Hepatocyte (in vitro differentiated cells): Measurements from ENCODE around the gene LRP1B. TPM values are rescaled to one million over a fixed set of nuclear protein-coding genes. Genes with fewer than 3 reads are reported as not detected.

Experiments
- DNase-seq: peaks from one replicate; pipeline ENCODE4 v3.0.0-alpha.2; 2016; ENCODE audit warnings: low spot score
- H2AFZ ChIP-seq: fragments of 200-600 bp; sonication (generic); 2 replicates; pipeline ENCODE4 v1.6.0; 2016; ENCODE audit warnings: antibody characterized with exemption, mild to moderate bottlenecking
- H3K27ac ChIP-seq: fragments of 200-600 bp; sonication (generic); 2 replicates; pipeline ENCODE4 v1.5.1; 2016; ENCODE audit warnings: mild to moderate bottlenecking
- H3K27me3 ChIP-seq: fragments of 200-600 bp; sonication (generic); 2 replicates; pipeline ENCODE4 v1.6.1; 2016
- H3K36me3 ChIP-seq: fragments of 200-600 bp; sonication (generic); replicated peaks from 2 replicates; pipeline ENCODE4 v1.5.1; 2016; ENCODE audit warnings: low read depth; ENCODE audit not compliant: insufficient read depth
- H3K4me1 ChIP-seq: fragments of 200-600 bp; sonication (generic); 2 replicates; pipeline ENCODE4 v1.5.1; 2016; ENCODE audit warnings: mild to moderate bottlenecking, moderate library complexity; ENCODE audit not compliant: insufficient read depth
- H3K4me2 ChIP-seq: fragments of 200-600 bp; sonication (generic); 2 replicates; pipeline ENCODE4 v1.6.0; 2016
- H3K4me3 ChIP-seq: fragments of 200-600 bp; sonication (generic); 2 replicates; pipeline ENCODE4 v1.5.1; 2016; ENCODE audit warnings: mild to moderate bottlenecking
- H3K79me2 ChIP-seq: fragments of 200-600 bp; sonication (generic); 2 replicates; pipeline ENCODE4 v1.6.0; 2017; ENCODE audit warnings: mild to moderate bottlenecking
- H3K9me2 ChIP-seq: fragments of 200-600 bp; sonication (generic); replicated peaks from 2 replicates; pipeline ENCODE4 v1.6.0; 2017; ENCODE audit warnings: mild to moderate bottlenecking; ENCODE audit not compliant: insufficient read depth
- H3K9me3 ChIP-seq: fragments of 200-600 bp; sonication (generic); 2 replicates; pipeline ENCODE4 v1.5.1; 2016; ENCODE audit warnings: low read depth, mild to moderate bottlenecking
- H4K20me1 ChIP-seq: fragments of 200-600 bp; sonication (generic); 2 replicates; pipeline ENCODE4 v1.6.0; 2016; ENCODE audit warnings: mild to moderate bottlenecking; ENCODE audit not compliant: insufficient read depth, poor library complexity, severe bottlenecking
- EZH2 ChIP-seq: fragments of 200-600 bp; sonication (generic); IDR thresholded peaks from 2 replicates; pipeline ENCODE4 v1.6.1; 2016; ENCODE audit warnings: antibody characterized with exemption, mild to moderate bottlenecking, borderline replicate concordance
- EZH2phosphoT487 ChIP-seq: fragments of 200-600 bp; sonication (generic); IDR thresholded peaks from one replicate; pipeline ENCODE4 v1.6.1; 2018; ENCODE audit warnings: antibody characterized with exemption, mild to moderate bottlenecking, low read depth, moderate library complexity; ENCODE audit not compliant: unreplicated experiment, severe bottlenecking
- WGBS: methylation state at CpG from one replicate; pipeline ENCODE4 v1.1.6; 2016; ENCODE audit warnings: low lambda C conversion rate; ENCODE audit errors: missing lambda C conversion rate; 5-methylcytosine and 5-hydroxymethylcytosine counted together
- polyA plus RNA-seq: library from polyadenylated mRNA; unstranded; fragments of >200 nt; fragmentation: Nextera tagmentation; extraction: Ambion mirVana; gene quantifications from 2 replicates; pipeline ENCODE4 v1.2.1, GENCODE V29; 2016
- total RNA-seq: library from RNA; depleted of rRNA; stranded (reverse); fragments of >200 nt; gene quantifications from 2 replicates; pipeline ENCODE4 v1.2.3, GENCODE V29; 2014
- TF ChIP-seq, protein P1 (sequence below): fragments of 200-600 bp; sonication (generic); IDR thresholded peaks from 2 replicates; pipeline ENCODE4 v1.5.1; 2016; ENCODE audit warnings: antibody characterized with exemption, mild to moderate bottlenecking; ENCODE audit not compliant: poor library complexity

The LRP1B gene
- total and polyA plus RNA-seq, 2 experiments from 2014 or later = 0.65 to 2.0 TPM

DNA sequence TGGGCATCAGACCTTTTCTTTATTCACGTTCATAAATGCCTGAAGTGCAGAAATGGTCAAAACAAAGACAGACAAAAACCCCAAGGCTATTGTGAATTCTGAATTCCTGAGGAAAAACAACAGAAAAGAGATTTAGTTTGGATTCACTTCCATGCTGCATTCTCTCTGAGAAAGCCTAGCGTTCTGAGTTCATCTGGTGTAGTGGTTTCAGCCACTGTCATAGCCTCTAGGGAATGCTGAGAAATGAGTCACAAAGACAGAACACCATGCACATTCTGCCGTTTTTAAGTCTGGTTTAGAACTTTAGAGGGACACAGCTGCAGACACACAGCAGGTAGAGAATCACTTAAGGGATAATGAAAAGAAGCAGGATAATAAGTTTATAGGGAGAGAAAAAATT, 93.8 kb downstream of the LRP1B start:
- peaks cover 8% of the 10 kb centered on the region for H3K4me1 ChIP-seq
- H2AFZ ChIP-seq = no peak overlapping the region
- H3K4me3 ChIP-seq = no peak overlapping the region
- H3K27me3 ChIP-seq = no peaks in the 10 kb centered on the region
- WGBS = 36% methylated on average over 3 of the region's 3 CpGs
- H3K27ac ChIP-seq = no peak overlapping the region
- DNase-seq = peak; percentile 4
- H3K9me3 ChIP-seq = no peaks in the 10 kb centered on the region
- no peaks in the 10 kb centered on the region for H3K79me2 ChIP-seq
- H4K20me1 ChIP-seq = no peaks in the 10 kb centered on the region
- H3K4me2 ChIP-seq = peak overlapping the region; percentile 34
- TF ChIP-seq, protein P1, sequence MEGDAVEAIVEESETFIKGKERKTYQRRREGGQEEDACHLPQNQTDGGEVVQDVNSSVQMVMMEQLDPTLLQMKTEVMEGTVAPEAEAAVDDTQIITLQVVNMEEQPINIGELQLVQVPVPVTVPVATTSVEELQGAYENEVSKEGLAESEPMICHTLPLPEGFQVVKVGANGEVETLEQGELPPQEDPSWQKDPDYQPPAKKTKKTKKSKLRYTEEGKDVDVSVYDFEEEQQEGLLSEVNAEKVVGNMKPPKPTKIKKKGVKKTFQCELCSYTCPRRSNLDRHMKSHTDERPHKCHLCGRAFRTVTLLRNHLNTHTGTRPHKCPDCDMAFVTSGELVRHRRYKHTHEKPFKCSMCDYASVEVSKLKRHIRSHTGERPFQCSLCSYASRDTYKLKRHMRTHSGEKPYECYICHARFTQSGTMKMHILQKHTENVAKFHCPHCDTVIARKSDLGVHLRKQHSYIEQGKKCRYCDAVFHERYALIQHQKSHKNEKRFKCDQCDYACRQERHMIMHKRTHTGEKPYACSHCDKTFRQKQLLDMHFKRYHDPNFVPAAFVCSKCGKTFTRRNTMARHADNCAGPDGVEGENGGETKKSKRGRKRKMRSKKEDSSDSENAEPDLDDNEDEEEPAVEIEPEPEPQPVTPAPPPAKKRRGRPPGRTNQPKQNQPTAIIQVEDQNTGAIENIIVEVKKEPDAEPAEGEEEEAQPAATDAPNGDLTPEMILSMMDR = no peak
- no peak for TF ChIP-seq EZH2phosphoT487
- TF ChIP-seq EZH2 = no peak
- no peaks in the 10 kb centered on the region for H3K9me2 ChIP-seq
- no peaks in the 10 kb centered on the region for H3K36me3 ChIP-seq

DNA sequence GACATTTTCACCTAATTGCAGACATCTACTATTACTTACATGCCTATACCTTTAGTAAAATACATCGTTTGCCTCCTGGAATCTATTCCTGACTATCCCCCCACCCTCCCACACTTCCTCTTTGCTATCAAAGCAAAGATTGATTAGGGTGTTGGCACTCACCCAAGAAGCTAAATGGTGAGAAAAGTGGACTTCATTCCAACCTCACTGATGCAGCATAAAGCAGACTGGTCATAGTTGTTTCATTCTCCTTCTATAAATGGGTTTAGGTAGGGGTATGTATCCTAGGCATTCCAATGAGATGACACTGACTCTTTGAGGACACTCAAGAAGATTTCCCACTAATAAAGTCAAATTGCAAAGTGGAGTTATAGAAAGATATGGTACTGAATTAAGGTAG, 97.4 kb downstream of the LRP1B start:
- no peaks in the 10 kb centered on the region for H3K36me3 ChIP-seq
- 76% methylated on average over 1 of the region's 1 CpG for WGBS
- no peak overlapping the region for H2AFZ ChIP-seq
- no peak overlapping the region for H3K4me2 ChIP-seq
- peaks cover 8% of the 10 kb centered on the region for H3K4me1 ChIP-seq
- no peaks in the 10 kb centered on the region for H4K20me1 ChIP-seq
- no peak overlapping the region for H3K4me3 ChIP-seq
- DNase-seq = no peak
- H3K27ac ChIP-seq = no peak overlapping the region
- TF ChIP-seq EZH2 = no peak
- no peak for TF ChIP-seq EZH2phosphoT487
- TF ChIP-seq, protein P1 = no peak
- no peaks in the 10 kb centered on the region for H3K79me2 ChIP-seq
- no peaks in the 10 kb centered on the region for H3K9me2 ChIP-seq
- no peaks in the 10 kb centered on the region for H3K27me3 ChIP-seq
- H3K9me3 ChIP-seq = no peaks in the 10 kb centered on the region

DNA sequence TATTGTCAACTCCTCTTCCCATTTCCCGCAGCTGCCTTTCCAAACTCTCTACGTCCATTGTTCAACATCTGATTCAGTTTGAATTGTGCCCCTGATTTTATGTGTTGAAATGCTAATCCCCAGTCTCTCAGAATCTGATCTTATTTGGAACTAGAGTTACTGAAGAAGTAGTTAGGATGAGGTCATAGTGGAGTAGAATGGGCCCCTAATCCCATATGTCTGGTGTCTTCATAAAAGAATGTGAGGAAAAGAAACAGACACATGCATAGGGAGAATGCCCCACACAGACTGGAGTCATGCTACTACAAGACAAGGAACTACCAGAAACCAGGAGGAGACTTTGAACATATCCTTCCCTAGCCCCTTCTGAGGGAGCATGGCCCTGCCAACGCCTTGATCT, 99.2 kb downstream of the LRP1B start:
- Histone ChIP-seq H3K27ac (no peak overlapping the region), H3K9me2 (no peaks in the 10 kb centered on the region), H3K27me3 (no peaks in the 10 kb centered on the region), H3K9me3 (no peaks in the 10 kb centered on the region), H3K79me2 (no peaks in the 10 kb centered on the region), H2AFZ (no peak overlapping the region), H3K36me3 (no peaks in the 10 kb centered on the region), H3K4me1 (no peaks in the 10 kb centered on the region), H3K4me2 (no peak overlapping the region), H3K4me3 (no peak overlapping the region), H4K20me1 (no peaks in the 10 kb centered on the region)
- 81% methylated on average over 3 of the region's 3 CpGs for WGBS
- TF ChIP-seq, protein P1 = no peak
- TF ChIP-seq EZH2phosphoT487 = no peak
- TF ChIP-seq EZH2 = no peak
- DNase-seq = peak; percentile 6

DNA sequence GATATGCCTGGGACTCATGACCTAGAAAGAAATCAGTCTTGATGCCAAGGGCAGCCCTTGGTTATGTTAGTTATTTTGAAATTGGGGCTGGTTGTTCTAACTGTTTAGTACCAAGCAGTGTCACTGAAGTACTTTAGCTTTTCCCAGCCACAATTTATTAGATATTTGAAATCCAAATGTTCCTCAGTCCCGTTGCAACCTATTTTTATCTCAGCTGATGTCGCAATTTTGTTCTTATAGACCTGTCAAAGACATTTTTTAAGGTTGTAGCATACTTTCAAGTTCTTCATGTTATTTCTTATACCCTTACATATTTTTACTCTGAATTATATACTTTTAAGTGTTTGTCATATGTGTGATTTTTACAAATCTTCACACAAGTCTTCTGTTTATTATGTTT, 100.1 kb downstream of the LRP1B start:
- no peak for DNase-seq
- Histone ChIP-seq H3K79me2 (no peaks in the 10 kb centered on the region), H3K36me3 (no peaks in the 10 kb centered on the region), H3K4me2 (no peak overlapping the region), H2AFZ (no peak overlapping the region), H3K9me3 (no peaks in the 10 kb centered on the region), H3K4me1 (no peaks in the 10 kb centered on the region), H3K27me3 (no peaks in the 10 kb centered on the region), H3K4me3 (no peak overlapping the region), H3K9me2 (no peaks in the 10 kb centered on the region), H4K20me1 (no peaks in the 10 kb centered on the region), H3K27ac (no peak overlapping the region)
- TF ChIP-seq, protein P1 = no peak
- no peak for TF ChIP-seq EZH2
- TF ChIP-seq EZH2phosphoT487 = no peak
- WGBS = 67% methylated on average over 2 of the region's 2 CpGs
